ENCODE data around the gene HOXD8. TPM values are rescaled to one million over a fixed set of nuclear protein-coding genes. Genes with fewer than 3 reads are reported as not detected.

HOXD8 gene
- total RNA-seq, 1 donor from 2014 or later: not detected

DNA sequence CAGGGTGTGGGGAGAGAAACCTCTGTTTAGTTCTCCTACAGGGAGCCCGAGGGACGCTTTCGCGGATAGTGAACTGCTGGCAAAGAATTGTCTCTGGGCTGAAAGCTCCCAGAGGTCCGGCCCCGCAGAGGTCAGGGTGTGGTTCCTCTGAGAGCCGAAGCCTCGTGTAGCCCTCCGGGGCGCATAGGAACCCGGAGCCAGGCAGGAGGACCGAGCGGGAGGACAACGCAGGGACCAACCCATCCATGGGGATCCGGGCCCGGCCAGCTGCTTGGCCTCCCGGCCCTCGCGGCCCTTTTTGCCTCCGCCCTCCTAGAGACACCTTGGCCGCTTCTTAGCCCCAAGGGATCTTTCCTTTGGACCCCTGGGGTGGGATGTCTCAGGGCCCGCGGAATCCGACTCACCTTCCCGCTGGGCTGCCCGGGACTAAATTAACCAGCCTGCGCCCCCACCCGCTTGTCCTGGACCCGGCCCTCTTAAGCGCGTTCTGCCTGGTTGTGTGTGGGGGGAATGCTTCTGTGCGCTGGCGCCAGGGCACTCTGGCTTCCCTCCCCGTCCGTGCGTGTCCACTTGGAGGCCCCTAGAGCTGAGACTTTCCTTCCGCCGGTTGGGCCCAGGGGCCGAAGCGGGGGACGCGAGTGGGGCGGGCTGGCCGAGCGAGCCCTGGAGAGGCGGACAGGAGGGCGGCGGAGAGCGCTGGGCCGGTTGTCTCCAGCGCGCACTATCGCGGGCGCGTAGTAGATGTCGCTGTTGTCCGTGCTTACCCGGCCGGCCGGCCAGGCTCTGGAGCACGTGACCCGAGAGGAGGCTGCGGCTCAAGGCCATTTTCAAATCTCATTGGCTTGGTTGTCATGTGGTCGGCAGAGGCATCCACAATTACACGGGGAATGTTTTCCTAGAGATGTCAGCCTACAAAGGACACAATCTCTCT is 13.4 kb upstream of the HOXD8 start, which contains the start of gene HOXD10:
HOXD10 (plus strand) TSS at position 896 of the 931 bp plus-strand sequence. CDS start 56 bp downstream, outside the sequence.
- peaks cover 97% of the 10 kb centered on the region for H3K27me3 Mint-ChIP-seq (ENCODE audit: unreplicated experiment)
- no peak within 1 kb of the TSS for H3K4me3 Mint-ChIP-seq (ENCODE audit: unreplicated experiment)
- H3K36me3 Mint-ChIP-seq (ENCODE audit: unreplicated experiment): peaks cover 1% of the 10 kb centered on the region
- H3K9me3 Mint-ChIP-seq (ENCODE audit: unreplicated experiment): peaks cover 3% of the 10 kb centered on the region
- no peak for DNase-seq (ENCODE audit: extremely low spot score, unreplicated experiment)
- peaks cover 2% of the 10 kb centered on the region for H3K4me1 Mint-ChIP-seq (ENCODE audit: unreplicated experiment)
- no peak for TF ChIP-seq CTCF (IDR thresholded peaks at IDR 0.05)
- H3K27ac Mint-ChIP-seq (ENCODE audit: unreplicated experiment): no peak within 1 kb of the TSS

DNA sequence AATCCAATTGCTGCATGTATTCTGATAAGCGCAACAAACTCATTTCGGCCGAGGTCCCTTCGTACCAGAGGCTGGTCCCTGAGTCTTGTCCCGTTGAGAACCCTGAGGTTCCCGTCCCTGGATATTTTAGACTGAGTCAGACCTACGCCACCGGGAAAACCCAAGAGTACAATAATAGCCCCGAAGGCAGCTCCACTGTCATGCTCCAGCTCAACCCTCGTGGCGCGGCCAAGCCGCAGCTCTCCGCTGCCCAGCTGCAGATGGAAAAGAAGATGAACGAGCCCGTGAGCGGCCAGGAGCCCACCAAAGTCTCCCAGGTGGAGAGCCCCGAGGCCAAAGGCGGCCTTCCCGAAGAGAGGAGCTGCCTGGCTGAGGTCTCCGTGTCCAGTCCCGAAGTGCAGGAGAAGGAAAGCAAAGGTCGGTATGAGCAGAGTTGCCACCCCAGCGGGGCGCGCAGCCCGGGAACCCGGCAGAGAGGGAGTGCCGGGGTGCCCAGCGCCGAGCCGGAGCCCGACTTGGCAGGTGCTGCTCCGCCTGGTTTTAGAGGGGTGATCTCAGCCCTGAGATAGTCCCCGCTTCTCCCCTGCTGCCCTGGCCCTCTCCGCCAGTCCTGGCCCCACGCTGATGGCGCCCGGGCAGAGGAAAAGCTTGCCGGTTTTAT is 12.2 kb upstream of the HOXD8 start:
- H3K27ac Mint-ChIP-seq (ENCODE audit: unreplicated experiment): no peak overlapping the region
- no peak overlapping the region for H3K4me3 Mint-ChIP-seq (ENCODE audit: unreplicated experiment)
- no peaks in the 10 kb centered on the region for H3K4me1 Mint-ChIP-seq (ENCODE audit: unreplicated experiment)
- peaks cover 91% of the 10 kb centered on the region for H3K27me3 Mint-ChIP-seq (ENCODE audit: unreplicated experiment)
- TF ChIP-seq CTCF (IDR thresholded peaks at IDR 0.05): no peak
- DNase-seq (ENCODE audit: extremely low spot score, unreplicated experiment): no peak
- peaks cover 1% of the 10 kb centered on the region for H3K36me3 Mint-ChIP-seq (ENCODE audit: unreplicated experiment)
- peaks cover 3% of the 10 kb centered on the region for H3K9me3 Mint-ChIP-seq (ENCODE audit: unreplicated experiment)

DNA sequence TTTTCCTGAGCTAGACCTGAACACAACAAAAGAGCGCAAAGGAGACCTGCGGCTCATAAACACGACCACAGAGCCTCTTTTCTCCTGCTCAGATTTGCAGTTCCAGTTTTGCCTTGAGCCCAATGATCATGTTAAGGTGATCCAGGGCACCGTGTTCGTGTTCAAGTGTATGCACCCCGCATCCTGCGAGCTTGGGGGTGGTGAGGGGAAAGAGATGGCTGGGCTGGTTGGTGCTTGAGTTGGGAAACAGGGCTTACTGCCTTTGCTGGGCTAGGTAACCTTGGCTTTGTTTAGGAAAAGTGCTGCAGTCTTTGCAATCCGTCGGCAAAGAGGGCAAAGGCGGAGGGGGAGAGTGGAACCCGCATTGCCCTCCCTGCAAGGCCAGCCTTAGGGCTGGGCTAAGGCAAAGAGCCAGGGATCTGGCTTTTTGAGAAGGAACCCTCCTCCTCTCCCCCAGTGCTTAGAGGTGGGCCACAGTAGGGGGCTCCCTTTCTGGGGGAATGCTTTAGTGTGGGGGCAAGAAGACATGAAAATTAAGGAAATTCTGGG is 11.6 kb upstream of the HOXD8 start:
- H3K9me3 Mint-ChIP-seq (ENCODE audit: unreplicated experiment): peaks cover 3% of the 10 kb centered on the region
- no peak overlapping the region for H3K4me3 Mint-ChIP-seq (ENCODE audit: unreplicated experiment)
- TF ChIP-seq CTCF (IDR thresholded peaks at IDR 0.05): no peak
- peaks cover 88% of the 10 kb centered on the region for H3K27me3 Mint-ChIP-seq (ENCODE audit: unreplicated experiment)
- peaks cover 1% of the 10 kb centered on the region for H3K36me3 Mint-ChIP-seq (ENCODE audit: unreplicated experiment)
- no peak overlapping the region for H3K27ac Mint-ChIP-seq (ENCODE audit: unreplicated experiment)
- DNase-seq (ENCODE audit: extremely low spot score, unreplicated experiment): no peak
- peaks cover 3% of the 10 kb centered on the region for H3K4me1 Mint-ChIP-seq (ENCODE audit: unreplicated experiment)

DNA sequence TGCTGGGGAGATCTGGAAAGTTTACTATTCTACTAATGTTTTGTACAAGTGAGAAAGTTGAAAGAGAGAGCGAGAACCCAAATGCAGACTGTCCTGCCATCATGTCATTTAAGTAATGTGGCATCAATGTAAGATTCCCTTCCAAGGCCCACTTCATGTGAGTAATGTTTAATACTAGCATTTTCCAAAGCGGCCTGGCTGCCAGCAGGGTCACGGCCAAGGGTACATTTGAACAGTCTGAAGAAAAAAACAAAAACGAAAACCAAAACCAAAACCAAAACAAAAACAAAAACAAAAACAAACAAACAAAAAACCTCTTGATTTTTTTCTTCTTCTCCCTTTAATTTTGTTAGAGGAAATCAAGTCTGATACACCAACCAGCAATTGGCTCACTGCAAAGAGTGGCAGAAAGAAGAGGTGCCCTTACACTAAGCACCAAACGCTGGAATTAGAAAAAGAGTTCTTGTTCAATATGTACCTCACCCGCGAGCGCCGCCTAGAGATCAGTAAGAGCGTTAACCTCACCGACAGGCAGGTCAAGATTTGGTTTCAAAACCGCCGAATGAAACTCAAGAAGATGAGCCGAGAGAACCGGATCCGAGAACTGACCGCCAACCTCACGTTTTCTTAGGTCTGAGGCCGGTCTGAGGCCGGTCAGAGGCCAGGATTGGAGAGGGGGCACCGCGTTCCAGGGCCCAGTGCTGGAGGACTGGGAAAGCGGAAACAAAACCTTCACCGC is 10.7 kb upstream of the HOXD8 start:
- H3K27me3 Mint-ChIP-seq (ENCODE audit: unreplicated experiment): peaks cover 86% of the 10 kb centered on the region
- peaks cover 6% of the 10 kb centered on the region for H3K4me1 Mint-ChIP-seq (ENCODE audit: unreplicated experiment)
- H3K36me3 Mint-ChIP-seq (ENCODE audit: unreplicated experiment): peaks cover 1% of the 10 kb centered on the region
- no peak overlapping the region for H3K4me3 Mint-ChIP-seq (ENCODE audit: unreplicated experiment)
- no peak overlapping the region for H3K27ac Mint-ChIP-seq (ENCODE audit: unreplicated experiment)
- TF ChIP-seq CTCF (IDR thresholded peaks at IDR 0.05): peak; percentile 28
- DNase-seq (ENCODE audit: extremely low spot score, unreplicated experiment): no peak
- peaks cover 3% of the 10 kb centered on the region for H3K9me3 Mint-ChIP-seq (ENCODE audit: unreplicated experiment)

Measured in osteocyte (in vitro differentiated cells).